ENCODE data around the gene PIGU.

DNA sequence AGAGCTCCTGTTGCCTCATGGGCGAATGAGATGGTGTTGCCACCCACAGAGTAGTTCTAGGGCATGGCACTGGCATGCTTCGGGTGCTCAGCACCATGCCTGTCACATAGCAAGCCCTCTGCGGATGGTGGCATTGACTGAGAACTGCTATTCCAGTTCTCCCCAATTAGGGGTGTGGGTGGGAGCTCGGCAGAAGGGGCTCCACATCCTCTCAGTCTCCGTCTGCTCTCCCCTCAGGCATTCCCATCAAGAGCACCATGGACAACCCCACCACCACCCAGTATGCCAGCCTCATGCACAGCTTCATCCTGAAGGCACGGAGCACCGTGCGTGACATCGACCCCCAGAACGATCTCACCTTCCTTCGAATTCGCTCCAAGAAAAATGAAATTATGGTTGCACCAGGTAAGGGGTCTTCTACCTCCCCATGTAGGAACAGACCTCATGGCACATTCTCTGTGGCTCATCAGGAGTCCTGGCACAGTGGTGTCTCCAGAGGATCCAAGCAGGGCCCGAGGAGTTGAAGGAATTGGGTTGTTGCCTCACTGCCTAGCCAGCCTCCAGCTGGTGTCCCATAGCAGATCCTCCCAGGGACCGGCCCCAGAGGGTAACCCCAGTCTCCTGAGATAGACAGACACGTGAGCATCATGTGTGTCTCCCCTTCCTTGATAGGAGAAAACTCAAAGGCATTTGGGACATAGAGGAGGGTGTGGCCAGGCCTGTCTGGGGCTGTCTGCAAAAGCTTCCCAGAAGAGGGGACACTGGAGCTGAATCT is 142.3 kb downstream of the PIGU start:
- TF ChIP-seq, protein P1, sequence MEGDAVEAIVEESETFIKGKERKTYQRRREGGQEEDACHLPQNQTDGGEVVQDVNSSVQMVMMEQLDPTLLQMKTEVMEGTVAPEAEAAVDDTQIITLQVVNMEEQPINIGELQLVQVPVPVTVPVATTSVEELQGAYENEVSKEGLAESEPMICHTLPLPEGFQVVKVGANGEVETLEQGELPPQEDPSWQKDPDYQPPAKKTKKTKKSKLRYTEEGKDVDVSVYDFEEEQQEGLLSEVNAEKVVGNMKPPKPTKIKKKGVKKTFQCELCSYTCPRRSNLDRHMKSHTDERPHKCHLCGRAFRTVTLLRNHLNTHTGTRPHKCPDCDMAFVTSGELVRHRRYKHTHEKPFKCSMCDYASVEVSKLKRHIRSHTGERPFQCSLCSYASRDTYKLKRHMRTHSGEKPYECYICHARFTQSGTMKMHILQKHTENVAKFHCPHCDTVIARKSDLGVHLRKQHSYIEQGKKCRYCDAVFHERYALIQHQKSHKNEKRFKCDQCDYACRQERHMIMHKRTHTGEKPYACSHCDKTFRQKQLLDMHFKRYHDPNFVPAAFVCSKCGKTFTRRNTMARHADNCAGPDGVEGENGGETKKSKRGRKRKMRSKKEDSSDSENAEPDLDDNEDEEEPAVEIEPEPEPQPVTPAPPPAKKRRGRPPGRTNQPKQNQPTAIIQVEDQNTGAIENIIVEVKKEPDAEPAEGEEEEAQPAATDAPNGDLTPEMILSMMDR (conservative IDR thresholded peaks at IDR 0.05 in 1 of 2, IDR thresholded peaks at IDR 0.05 in 1 of 2; ENCODE audit: low read depth in 1 of 2, low read length in 2 of 2), result no peak
- TF ChIP-seq EZH2 (IDR thresholded peaks at IDR 0.05; ENCODE audit: low read length, missing control alignments), result no peak
